Activated naive CD4-positive, alpha-beta T cell treated with anti-CD3 and anti-CD28 coated beads, Interleukin-2, amount 50 U/mL, for 72 hours (primary cell): Measurements from ENCODE around the gene MDM2. TPM values are rescaled to one million over a fixed set of nuclear protein-coding genes. Genes with fewer than 3 reads are reported as not detected.
A peak's percentile ranks its signal among the peaks of the same experiment; 100 is the strongest.
"Not testable (repeated sequence)": the region's sequence is repeated elsewhere in the genome, so short reads cannot be mapped to it uniquely, and the experiment has no call there.

Source experiments
- ATAC-seq, 2 donors: fragments of 150-1000 bp; cut with Tn5 transposase; 2 replicates each; pipeline ENCODE4 v1.10.0; 2021; ENCODE audit warnings: mild to moderate bottlenecking in 2 of 2, moderate library complexity in 2 of 2
- DNase-seq, 2 donors: peaks; one replicate each; pipeline ENCODE4 v3.0.0; 2021 to 2022; ENCODE audit warnings: low spot score in 2 of 2
- H3K27ac Mint-ChIP-seq, 2 donors: one replicate each; pipeline ENCODE4 v1.8.0; 2022; ENCODE audit warnings: mild to moderate bottlenecking in 2 of 2, mixed read lengths in 2 of 2
- H3K36me3 Mint-ChIP-seq, 2 donors: one replicate each; pipeline ENCODE4 v1.8.0; 2022; ENCODE audit warnings: mixed read lengths in 2 of 2
- H3K9me3 Mint-ChIP-seq, 2 donors: one replicate each; pipeline ENCODE4 v1.8.0; 2022; ENCODE audit warnings: mixed read lengths in 2 of 2
- total RNA-seq, 2 donors: library from RNA; stranded (reverse); gene quantifications; one replicate each; pipeline ENCODE4 v1.2.3, GENCODE V29; 2022

The MDM2 gene
- total RNA-seq, 2 donors from 2014 or later: 141 to 393 TPM

- Mint-ChIP-seq H3K36me3 (peaks cover 53 to 70% of the 10 kb centered on the region in 2 donors), H3K27ac (peak overlapping the region; percentile 5 to 92), H3K9me3 (no peaks in the 10 kb centered on the region)
- DNase-seq (no peak), ATAC-seq (no peak)
Observed at GRCh38 chr12:68812553-68813241, 4.7 kb downstream of the MDM2 start.

- ATAC-seq: no peak
- DNase-seq: no peak
- H3K9me3 Mint-ChIP-seq: no peaks in the 10 kb centered on the region
- peak overlapping the region in 1 of 2 donors; percentile 92 for H3K27ac Mint-ChIP-seq
- peaks cover 53 to 67% of the 10 kb centered on the region in 2 donors for H3K36me3 Mint-ChIP-seq
Observed at GRCh38 chr12:68813242-68813593, 5.2 kb downstream of the MDM2 start.

GRCh38 chr12:68814490-68815231 lies 6.7 kb downstream of the MDM2 start:
- H3K36me3 Mint-ChIP-seq: peaks cover 42 to 54% of the 10 kb centered on the region in 2 donors
- peak overlapping the region in 1 of 2 donors; percentile 85 for H3K27ac Mint-ChIP-seq
- ATAC-seq: peak in 1 of 2 donors; percentile 15

DNA sequence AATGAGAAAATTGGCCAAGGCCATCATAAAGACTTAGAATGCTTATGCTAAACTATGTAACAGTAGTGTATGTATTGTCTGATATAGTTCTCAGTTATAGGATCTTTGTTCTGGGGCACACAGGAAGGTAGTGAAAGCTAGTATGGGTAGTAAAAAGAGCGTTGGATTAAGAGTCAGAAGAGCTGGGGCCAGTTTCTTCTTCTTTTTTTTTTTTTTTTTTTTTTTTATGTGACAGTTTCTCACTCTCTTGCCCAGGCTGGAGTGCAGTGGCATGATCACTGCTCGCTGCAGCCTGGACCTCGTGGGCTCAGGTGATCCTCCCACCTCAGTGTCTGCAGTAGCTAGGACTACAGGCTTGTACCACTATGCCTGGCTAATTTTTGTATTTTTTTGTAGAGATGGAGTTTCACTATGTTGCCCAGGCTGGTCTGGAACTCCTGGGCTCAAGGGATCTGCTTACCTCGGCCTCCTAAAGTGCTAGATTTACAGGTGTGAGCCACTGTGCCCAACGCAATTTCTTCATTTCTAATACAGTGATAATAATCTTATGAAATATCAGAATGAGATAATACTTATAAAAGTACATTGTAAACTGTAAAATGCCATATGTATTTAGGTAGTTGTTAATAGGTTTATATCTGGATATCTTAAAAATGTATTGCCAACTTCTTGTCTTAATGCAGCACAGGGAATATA lies 7.4 kb downstream of the MDM2 start:
- ATAC-seq (peak; percentile 22 to 33), DNase-seq (no peak)
- Mint-ChIP-seq H3K36me3 (peaks cover 39 to 51% of the 10 kb centered on the region in 2 donors), H3K9me3 (no peaks in the 10 kb centered on the region), H3K27ac (peak overlapping the region in 1 of 2 donors; percentile 85)

More at GRCh38 chr12:68814490-68815231, 6.7 kb downstream of the MDM2 start:
- DNase-seq: no peak
- no peaks in the 10 kb centered on the region for H3K9me3 Mint-ChIP-seq

DNA sequence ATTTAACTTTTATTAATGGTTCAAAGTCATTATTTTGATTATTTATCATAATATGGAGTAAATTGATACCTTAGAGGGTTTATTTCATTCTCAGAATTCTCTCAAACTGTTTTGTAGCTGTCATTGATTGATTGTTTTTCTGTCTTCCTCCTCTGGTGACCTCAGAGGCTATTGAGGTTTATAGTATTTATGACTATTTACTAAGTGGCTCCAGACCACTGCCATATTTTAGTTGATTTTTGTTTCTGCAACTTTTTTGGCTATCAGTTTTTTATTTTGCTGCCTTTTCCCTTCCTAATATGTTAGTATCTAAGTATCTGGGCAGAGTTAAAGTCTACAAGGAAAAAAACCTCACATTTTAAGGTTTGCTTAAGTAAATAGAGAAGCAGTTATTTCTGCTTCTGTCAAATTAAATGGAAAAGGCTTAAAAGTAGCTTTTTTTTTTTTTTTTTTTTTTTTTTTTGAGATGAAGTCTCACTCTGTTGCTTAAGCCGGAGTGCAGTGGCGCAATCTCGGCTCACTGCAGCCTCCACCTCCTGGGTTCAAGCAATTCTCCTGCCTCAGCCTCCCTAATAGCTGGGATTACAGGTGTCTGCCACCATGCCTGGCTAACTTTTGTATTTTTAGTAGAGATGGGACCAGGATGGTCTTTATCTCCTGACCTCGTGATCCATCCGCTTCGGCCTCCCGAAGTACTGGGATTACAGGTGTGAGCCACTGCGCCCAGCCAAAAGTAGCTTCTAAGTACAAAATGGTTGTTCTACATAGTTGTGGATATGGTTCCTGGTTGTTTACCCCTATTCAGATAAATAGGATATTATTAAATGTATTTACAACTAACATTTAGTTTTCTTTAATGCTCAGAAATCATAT lies 8.2 kb downstream of the MDM2 start:
- DNase-seq: no peak
- H3K27ac Mint-ChIP-seq: peak overlapping the region in 1 of 2 donors; percentile 48

DNA sequence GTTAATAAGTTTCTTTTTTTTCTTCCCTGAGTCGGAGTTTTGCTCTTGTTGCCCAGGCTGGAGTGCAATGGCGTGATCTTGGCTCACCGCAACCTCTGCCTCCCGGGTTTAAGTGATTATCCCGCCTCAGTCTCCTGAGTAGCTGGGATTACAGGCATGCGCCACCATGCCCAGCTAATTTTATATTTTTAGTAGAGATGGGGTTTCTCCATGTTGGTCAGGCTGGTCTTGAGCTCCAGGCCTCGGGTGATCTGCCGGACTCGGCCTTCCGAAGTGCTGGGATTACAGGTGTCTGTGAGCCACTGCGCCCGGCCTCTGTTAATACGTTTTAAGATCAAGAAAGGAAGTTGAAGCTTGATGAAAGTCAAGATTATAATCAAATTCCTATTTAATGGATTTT lies 11.5 kb downstream of the MDM2 start:
- H3K36me3 Mint-ChIP-seq: peaks cover 20 to 34% of the 10 kb centered on the region in 2 donors
- DNase-seq, ATAC-seq, H3K9me3 Mint-ChIP-seq, H3K27ac Mint-ChIP-seq: not testable (repeated sequence)

More for the DNA sequence above, 8.2 kb downstream of the MDM2 start:
- ATAC-seq: no peak
- Mint-ChIP-seq H3K9me3 (no peaks in the 10 kb centered on the region), H3K36me3 (peaks cover 33 to 49% of the 10 kb centered on the region in 2 donors)

DNA sequence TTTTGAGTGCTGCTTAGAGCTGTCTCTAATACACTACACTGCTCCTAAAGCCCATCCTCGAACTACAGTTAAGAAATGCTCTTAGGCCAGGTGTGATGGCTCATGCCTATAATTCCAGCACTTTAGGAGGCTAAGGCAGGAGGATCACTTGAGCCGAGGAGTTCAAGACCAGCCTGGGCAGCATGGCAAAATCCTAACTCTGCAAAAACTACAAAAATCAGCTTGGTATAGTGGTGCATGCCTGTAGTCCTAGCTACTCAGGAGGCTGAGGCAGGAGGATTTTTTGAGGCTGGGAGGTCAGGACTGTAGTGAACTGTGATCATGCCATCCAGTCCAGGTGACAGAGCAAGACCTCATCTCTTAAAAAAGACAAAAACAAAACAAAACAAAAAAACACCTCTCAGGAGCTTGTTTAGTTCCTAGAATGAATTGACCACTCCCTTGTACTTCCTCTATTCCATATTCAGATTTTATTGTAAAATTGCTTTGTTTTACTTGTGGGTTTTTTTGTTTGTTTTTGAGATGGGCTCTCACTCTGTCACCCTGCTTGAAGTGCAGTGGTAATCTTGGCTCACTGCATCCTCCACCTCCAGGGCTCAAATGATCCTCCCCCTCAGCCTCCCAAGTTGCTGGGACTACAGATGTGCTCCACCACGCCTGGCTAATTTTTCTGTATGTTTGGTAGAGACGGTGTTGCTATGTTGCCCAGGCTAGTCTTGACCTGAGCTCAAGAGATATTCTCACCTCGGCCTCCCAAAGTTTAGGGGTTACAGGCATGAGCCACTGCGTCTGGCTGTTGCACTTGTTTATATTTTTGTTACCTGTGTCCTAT lies 13.6 kb downstream of the MDM2 start:
- DNase-seq: no peak
- Mint-ChIP-seq H3K27ac (peak overlapping the region; percentile 51 to 91), H3K9me3 (no peaks in the 10 kb centered on the region), H3K36me3 (peaks cover 22 to 37% of the 10 kb centered on the region in 2 donors)
- ATAC-seq: peak; percentile 25 to 30

DNA sequence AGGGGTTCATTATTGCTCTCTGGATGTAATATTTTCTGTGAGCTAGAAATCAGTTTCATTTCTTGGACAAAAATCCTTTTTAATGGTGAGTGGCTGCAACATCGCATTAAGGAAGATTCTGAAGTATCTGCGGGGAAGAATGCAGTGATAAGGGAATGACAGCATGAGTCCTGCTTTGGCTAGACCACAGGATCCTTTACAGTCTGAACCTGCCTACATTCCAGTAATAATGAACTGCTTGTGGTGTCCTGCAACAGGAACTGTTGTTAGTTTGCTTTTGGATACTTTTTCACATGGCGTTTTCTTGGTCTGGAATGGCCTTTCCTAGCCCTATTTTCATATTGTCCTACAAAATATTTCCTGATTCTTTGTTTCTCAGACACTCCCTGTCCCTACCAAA lies 15.7 kb downstream of the MDM2 start:
- ATAC-seq: no peak
- H3K27ac Mint-ChIP-seq: no peak overlapping the region
- DNase-seq: no peak

DNA sequence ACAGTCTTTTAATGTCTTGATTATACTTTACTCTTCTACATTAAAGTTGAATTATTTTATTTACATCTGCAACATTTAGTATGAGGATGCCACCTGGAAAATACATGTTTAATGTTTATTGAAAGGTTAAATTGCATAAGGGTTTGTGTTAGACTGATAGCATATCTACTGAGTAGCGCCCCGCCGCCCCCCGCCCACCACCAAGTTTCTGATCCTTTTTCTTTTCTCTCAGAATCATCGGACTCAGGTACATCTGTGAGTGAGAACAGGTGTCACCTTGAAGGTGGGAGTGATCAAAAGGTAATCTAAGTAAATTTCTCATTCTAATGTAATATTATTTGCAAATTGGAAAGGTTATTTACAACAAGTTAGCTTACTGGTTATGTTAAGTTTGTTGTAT lies 16.2 kb downstream of the MDM2 start:
- Mint-ChIP-seq H3K9me3 (no peaks in the 10 kb centered on the region), H3K27ac (peak overlapping the region in 1 of 2 donors; percentile 70), H3K36me3 (peaks cover 17 to 30% of the 10 kb centered on the region in 2 donors)
- ATAC-seq (no peak), DNase-seq (no peak)

More for the DNA sequence above, 15.7 kb downstream of the MDM2 start:
- Mint-ChIP-seq H3K9me3 (no peaks in the 10 kb centered on the region), H3K36me3 (peaks cover 17 to 30% of the 10 kb centered on the region in 2 donors)

DNA sequence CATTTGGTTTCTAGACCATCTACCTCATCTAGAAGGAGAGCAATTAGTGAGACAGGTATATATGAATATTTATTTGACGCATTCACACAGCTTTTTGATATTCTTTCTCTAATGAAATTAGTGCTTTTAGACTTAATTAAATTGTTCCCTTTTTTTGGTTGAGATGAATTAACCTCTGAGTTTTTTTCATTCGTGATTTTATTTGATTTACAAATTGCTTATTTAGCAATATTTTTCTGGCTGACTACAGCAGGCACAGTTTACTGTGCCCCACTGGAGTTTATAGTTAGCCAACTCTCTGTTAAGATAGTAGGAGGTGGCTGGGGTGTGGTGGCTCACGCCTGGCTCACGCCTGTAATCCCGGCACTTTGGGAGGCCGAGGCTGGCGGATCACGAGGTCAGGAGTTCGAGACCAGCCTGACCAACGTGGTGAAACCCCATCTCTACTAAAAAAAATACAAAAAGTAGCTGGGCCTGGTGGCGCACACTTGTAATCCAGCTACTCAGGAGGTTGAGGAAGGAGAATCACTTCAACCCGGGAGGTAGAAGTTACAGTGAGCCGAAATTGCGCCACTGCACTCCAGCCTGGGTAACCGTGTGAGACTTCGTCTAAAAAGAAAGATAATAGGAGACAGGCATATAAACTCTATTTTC lies 16.7 kb downstream of the MDM2 start:
- H3K27ac Mint-ChIP-seq: peak overlapping the region; percentile 79 to 80
- DNase-seq: no peak
- H3K9me3 Mint-ChIP-seq: no peaks in the 10 kb centered on the region
- ATAC-seq: no peak
- H3K36me3 Mint-ChIP-seq: peaks cover 17 to 30% of the 10 kb centered on the region in 2 donors

DNA sequence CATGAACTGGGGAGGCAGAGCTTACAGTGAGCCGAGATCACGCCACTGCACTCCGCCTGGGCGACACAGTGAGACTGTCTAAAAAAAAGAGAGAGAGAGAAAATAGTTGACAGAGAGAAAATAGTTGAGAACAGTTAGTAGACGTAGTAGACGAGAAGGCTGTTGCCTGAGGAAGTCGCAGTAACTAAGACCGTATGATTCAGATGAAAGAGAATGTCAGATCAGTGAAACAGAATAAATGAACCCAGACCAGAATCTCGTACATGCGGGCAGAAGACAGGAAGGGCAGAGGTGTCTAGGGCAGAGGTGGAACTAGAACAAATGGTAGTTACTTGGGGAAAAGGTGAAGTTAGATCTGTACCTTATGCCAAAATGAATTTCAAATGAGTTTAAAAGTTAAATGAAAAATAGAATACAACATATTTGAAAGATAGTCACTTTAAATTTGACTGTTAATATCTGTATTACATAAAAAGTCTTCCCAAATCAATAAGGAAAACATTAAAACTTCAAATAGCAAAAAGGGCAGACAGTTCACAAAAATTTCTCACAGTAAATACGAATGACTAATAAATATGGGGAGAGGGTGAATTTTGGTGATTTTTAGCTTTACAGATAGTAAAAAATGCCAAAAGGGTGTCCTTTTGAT lies 17.7 kb downstream of the MDM2 start:
- Mint-ChIP-seq H3K36me3 (peaks cover 24 to 34% of the 10 kb centered on the region in 2 donors), H3K27ac (peak overlapping the region; percentile 79 to 80), H3K9me3 (no peaks in the 10 kb centered on the region)
- DNase-seq (no peak), ATAC-seq (no peak)

DNA sequence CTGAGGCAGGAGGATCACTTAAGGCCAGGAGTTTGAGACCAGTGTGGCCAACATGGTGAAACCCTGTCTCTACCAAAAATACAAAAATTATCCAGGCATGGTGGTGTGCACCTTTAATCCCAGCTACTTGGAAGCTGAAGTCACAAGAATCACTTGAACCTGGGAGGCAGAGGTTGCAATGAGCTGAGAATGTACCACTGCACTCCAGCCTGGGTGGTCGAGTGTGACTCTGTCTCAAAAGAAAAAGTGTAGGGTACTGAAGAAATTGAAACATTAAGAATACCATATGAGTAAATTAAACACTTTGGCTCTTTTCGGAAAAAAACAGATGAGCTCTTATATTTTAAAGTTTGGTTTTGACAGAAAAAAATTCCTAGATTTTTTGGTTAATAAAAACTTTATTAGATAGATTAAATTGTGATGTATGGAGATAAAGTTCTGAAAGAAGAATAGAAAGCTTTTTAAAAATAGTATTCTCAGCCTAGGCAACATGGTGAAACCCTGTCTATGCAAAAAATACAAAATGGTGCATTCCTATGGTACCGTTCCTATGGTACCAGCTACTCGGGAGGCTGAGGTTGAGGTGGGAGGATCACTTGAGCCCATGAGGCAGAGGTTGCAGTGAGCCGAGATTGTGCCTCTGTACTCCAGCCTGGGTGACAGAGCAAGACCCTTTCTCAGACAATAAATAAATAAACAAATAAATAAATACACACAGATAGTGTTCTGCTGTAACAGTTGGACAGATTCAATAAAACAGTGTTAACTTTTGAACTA lies 20.1 kb downstream of the MDM2 start:
- Mint-ChIP-seq H3K27ac (no peak overlapping the region), H3K9me3 (no peaks in the 10 kb centered on the region), H3K36me3 (peaks cover 24 to 39% of the 10 kb centered on the region in 2 donors)
- ATAC-seq (no peak), DNase-seq (no peak)

DNA sequence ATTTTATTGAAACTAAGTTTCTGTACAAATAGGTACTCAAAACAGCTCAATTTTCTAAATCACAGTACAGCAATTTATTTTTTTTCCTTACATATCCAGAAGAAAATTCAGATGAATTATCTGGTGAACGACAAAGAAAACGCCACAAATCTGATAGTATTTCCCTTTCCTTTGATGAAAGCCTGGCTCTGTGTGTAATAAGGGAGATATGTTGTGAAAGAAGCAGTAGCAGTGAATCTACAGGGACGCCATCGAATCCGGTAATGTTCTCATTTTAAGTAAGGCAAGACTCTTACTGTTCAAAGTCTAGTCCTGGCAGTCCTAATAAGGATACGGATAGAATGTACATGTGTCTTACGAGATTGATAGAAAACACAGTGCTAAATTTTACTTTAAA lies 20.7 kb downstream of the MDM2 start:
- H3K27ac Mint-ChIP-seq: no peak overlapping the region
- no peak for ATAC-seq
- H3K36me3 Mint-ChIP-seq: peaks cover 19 to 36% of the 10 kb centered on the region in 2 donors

DNA sequence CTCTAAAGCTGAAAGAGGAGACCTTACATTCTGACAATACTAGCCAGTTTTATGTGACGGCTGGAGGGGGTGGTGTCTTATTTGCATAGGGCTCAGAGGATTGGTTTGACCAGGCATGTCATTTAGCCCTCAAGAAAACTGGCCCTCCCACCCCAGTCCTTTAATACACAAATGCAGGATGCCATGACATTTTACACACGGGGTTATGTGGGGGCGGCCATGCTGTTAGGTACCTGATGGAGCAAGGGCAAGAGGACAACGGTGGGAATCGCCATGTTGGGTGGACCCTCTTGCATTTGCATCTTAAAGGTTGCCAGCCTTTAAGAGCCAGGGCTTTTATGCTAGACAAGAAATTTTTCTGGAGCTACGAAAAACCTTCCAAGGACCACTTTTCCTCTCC lies 23.3 kb downstream of the MDM2 start:
- ATAC-seq: no peak
- no peak for DNase-seq
- H3K36me3 Mint-ChIP-seq: peaks cover 7 to 28% of the 10 kb centered on the region in 2 donors
- H3K9me3 Mint-ChIP-seq: no peaks in the 10 kb centered on the region
- peak overlapping the region in 1 of 2 donors; percentile 88 for H3K27ac Mint-ChIP-seq

More for the DNA sequence above, 20.7 kb downstream of the MDM2 start:
- H3K9me3 Mint-ChIP-seq: no peaks in the 10 kb centered on the region
- no peak for DNase-seq
